GM19395 (cell line): ENCODE results near the gene EWSR1.

Experiments
- ATAC-seq: cut with Tn5 transposase; IDR thresholded peaks from one replicate; pipeline ENCODE4 v1.9.1; 2021; ENCODE audit warnings: mild to moderate bottlenecking, moderate library complexity; ENCODE audit not compliant: unreplicated experiment

EWSR1 gene

DNA sequence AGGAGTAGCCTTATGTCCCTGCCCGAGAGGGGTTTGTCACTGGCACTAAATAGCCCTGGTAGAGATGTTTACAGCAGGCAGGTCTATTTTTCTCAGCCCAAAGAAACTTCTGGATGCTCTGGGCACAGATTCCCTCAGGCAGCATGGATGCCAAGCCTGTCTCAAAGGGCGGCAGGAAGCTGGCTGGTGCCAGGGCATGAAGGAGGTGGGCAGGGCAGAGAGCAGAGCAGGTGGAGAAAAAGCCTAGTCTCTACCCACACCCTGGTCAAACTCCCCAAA is 34.3 kb downstream of the EWSR1 start:
- ATAC-seq = no peak

DNA sequence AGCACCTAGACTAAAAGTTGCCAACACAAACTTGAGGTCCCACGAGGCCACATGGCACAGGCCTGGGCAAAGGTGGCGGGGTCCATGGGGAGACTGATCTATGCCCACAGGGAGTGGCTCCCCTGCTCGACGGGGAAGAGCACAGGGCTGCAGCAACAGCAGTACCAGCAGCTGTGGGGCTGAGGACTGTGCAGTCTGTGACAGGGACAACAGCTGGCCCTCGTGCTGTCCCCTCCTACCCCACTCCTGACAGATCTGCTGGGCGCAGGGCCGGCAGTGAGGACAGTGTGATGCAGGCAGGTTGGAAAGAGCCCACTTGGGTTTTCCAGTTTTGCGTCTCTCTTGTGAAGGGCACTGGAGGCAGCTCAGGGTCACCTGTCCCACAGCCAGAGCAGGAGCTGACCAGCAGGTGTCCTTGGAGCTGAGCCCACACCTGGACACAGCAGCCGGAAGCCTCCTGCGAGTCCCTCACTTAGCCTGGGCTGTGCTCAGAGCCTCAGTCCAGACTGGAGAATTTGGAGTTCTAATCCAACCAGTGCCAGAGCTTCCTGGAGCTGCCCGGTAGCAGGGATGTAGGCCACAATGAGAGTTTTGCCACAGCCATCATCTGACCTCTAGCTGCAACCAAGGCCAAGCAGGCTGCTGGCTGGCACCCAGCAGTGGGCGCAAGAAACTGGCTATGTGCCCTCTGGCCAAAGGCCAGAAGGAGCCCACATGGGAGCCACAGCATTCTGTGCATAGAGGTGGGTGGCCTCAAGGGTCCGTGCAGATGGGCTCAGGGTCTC is 34.8 kb downstream of the EWSR1 start:
- ATAC-seq = no peak

DNA sequence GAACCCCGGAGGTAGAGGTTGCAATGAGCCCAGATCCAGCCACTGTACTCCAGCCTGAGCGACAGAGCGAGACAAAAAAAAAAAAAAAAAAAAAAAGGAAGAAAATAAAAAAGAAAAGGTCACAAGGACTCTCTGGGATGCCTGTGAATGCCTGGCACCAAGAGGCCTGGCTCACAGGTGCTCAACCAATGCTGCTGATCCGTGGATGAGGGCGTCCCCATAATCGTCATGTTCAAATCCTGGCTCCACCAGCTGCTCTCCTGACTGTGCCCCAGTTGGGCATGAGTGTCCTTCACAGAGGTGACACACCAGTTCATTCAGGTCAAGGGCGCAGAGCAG is 37.7 kb downstream of the EWSR1 start:
- ATAC-seq = no peak

DNA sequence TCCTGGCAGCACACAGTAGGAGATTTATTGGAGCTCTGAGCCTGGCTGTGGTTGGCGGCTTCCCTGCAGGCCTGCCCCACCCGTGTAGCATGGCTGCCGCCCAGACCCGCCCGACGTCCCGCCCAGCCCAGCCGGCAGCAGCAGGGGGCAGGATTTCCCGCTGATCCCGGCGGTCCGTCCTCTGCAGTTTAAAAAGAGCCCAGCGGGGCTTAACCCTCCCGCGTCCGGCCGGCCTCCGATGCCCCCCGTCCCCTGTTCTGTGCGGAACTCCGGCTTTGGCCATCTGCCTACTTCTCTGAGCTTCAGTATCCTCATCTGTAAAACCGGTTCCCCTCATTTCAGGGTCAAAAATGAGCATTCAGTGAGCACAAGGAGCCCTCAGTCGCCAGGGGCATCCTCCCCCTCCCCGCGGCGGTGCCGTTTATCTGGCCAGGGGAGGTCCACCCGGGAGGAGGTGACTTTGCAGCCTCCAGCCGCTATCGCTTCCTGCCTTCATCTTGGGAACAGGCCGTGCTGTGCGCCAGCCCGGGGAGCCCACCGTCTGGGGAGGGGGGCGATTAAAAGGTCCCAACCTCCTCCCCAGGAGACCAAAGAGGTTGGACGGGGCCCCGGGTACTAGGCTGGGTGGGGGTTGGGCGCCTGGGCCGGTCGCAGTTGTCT is 38.2 kb downstream of the EWSR1 start, which contains the start of gene GAS2L1:
Gene GAS2L1 (plus strand): TSS at position 476 of the 660 bp plus-strand sequence. CDS start 1,456 bp downstream, outside the sequence.
- no peak for ATAC-seq

DNA sequence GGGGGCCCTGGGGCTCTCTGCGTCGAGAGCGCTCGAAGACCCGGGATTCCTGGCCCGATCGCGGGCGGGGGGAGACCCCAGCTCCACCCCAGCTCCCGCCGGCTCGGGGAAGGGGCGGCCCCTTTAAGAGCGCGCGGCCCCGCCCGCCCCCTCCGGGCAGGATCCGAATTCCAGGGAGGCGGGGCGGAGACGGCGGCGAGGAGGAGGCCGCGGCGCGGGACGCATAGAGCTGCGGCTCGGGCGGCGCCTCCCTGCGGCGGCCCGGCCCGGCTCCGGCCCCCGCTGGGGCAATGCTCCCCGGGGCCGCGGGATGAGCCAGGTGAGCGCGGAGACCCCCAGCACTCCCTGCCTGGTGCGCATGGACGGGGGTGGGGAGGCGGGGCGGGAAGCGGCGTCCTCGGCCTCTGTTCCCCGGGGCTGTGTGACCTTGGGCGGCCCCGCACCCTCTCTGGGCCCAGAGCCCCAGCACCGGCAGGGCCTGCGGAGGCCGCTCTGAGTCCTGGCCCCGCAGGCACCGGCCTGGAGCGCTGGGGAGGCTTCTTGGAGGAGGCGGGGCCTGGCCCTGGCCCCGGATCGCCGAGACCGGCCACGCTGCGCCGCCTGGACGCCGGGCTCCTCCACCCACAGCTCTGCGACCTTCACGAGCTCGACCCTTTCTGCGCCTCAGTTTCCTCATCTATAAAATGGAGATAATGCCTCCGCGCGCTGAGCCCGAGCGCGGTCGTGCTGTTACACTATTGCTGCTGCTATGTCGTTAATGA is 38.9 kb downstream of the EWSR1 start:
- no peak for ATAC-seq

DNA sequence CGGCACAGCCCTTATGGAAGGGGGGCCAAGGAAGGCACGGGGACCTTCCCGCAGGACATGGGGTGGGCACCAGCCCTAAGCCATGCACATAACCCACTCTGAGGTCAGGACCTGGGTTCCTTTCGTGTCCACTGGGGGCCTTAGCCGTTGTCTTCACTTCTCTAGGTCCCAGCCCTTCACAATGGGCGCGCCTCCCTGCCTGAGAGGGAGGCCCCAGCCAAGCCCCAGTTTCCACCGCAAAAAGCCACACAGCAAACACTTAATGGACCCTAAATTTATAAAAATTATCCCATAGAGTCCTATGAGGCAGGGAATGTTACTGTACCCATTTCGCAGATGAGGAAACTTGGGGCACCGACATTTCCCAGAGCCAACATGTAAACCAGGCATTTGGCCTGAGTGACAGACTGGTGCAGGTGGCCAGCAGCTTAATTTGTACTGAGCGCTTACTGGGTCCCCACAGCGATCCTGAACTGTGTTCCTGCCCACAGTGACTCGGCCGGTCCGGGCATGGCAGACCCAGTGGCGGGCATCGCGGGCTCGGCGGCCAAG is 39.6 kb downstream of the EWSR1 start:
- no peak for ATAC-seq

DNA sequence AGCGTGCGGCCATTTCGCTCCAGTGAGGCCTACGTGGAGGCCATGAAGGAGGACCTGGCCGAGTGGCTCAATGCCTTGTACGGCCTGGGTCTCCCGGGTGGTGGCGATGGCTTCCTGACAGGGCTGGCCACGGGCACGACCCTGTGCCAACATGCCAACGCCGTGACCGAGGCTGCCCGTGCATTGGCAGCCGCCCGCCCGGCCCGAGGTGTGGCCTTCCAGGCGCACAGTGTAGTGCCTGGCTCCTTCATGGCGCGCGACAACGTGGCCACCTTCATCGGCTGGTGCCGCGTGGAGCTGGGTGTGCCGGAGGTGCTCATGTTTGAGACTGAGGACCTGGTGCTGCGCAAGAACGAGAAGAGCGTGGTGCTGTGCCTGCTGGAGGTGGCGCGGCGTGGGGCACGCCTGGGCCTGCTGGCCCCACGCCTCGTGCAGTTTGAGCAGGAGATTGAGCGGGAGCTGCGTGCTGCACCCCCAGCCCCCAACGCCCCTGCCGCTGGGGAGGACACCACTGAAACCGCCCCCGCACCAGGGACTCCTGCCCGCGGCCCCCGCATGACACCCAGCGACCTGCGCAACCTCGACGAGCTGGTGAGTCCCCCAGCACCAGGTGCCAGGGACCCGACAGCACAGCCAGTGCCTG is 40.2 kb downstream of the EWSR1 start:
- no peak for ATAC-seq

DNA sequence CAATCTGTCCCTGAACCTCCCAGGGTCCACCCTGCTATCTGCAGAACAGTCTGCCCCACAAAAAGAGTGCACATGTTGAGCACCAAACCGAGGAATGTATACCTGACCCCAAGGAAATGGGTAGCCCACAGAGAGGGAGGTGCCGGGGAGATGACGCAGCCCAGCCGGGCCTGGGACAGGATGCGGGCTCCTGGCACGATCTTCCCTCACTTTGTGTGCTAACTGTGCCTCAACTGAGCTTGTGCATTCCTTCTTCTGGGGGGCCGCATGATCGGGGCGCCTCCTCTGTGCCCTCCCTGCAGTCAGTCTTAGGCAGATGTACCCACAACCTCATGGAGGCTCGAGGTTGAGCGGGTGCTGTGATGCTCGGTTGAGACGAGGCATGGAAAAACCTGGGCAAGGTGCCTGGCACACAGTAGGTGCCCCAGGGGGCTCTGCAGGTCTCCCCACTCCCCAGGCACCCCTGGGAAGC is 40.8 kb downstream of the EWSR1 start:
- ATAC-seq = no peak

DNA sequence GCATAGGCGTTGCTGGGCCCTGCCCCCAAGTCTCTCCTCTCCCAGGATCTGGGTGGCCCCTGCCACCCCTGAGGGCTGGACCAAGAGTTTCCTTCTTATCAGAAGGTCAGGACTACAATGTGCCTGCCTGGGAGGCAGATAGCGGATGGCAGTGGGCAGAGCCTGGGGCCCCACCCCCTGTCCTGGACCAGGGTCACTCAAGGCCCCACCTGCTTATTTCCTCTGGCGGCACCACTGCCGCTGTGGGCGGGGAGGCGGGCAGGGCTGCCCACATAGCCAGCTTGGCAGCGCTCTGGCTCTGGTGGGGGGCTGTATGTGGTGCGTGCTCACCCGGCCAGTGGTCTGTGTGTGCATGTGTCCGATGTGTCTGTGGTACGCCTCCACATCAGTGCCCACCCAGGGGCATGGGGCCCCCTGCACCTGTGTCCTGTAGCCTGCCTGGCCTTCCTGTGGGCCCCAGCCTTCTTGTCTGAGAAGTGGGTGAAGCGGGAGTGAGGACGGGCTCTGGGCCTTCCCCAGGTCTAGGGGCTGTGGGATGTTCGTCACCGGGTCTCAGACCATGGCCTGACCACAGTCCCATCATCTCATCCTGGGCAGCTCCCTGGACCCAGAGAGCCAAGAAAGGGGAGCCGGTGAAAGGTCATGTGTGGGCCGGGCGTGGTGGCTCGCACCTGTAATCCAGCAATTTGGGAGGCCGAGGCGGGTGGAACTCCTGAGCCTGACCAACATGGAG is 41.4 kb downstream of the EWSR1 start:
- ATAC-seq = no peak

DNA sequence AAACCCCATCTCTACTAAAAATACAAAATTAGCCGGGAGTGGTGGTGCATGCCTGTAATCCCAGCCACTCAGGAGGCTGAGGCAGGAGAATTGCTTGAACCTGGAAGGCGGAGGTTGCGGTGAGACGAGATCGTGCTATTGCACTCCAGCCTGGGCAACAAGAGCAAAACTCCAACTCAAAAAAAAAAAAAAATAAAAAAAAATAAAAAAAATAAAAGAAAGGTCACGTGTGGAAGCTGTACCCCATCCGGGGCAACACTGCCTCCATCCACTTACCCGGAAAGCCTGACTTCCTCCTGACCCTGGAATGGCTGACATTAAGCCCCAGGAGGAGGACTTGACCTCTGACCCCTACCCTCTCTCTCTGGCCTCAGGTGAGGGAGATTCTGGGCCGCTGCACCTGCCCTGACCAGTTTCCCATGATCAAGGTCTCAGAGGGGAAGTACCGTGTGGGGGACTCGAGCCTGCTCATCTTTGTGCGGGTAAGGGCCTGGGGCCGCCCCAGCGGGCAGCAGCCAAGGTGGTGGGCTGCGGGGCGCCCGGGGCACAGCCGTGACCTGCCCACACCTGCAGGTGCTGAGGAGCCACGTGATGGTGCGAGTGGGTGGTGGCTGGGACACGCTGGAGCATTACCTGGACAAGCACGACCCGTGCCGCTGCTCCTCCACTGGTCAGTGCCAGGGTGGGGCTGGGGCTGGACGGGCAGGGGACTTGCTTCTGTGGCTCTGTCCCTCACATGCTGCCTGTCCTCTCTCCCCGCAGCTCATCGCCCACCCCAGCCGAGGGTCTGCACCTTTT is 42.2 kb downstream of the EWSR1 start:
- ATAC-seq = no peak

DNA sequence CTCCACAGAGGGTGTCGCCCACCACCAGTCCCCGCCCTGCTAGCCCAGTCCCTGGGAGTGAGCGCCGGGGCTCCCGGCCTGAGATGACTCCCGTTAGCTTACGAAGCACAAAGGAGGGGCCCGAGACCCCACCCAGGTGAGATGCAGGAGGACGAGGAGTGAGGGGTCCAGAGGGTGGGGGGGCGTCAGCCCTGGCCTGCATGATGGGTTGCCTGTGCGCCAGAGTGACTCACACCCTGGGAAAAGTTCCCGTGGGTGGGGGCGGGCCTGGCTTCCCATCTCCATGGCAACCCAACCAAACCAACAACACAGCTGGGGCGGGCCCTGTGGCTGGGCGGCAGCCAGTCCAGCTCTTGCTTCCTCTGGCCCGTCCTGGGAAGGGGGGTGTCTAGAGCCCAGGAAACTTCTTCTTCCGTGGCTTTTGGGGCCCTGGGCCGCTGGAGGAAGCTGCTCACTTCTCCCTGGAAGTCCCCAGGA is 42.8 kb downstream of the EWSR1 start:
- ATAC-seq = no peak

DNA sequence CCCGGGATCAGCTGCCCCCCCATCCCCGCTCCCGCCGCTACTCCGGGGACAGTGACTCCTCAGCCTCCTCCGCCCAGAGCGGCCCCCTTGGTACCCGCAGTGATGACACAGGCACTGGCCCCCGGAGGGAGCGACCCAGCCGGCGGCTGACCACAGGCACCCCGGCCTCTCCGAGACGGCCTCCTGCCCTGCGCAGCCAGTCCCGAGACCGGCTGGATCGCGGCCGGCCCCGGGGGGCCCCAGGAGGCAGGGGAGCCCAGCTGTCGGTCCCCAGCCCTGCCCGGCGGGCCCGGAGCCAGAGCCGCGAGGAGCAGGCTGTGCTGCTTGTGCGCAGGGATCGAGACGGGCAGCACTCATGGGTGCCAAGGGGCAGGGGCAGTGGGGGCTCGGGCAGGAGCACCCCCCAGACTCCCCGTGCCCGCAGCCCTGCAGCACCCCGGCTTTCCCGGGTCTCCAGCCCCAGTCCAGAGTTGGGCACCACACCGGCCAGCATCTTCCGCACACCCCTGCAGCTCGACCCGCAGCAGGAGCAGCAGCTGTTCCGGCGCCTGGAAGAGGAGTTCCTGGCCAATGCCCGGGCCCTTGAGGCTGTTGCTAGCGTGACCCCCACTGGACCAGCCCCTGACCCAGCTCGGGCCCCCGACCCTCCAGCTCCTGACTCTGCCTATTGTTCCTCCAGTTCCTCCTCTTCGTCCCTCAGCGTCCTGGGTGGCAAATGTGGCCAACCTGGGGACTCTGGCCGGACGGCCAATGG is 43.6 kb downstream of the EWSR1 start:
- ATAC-seq = no peak

DNA sequence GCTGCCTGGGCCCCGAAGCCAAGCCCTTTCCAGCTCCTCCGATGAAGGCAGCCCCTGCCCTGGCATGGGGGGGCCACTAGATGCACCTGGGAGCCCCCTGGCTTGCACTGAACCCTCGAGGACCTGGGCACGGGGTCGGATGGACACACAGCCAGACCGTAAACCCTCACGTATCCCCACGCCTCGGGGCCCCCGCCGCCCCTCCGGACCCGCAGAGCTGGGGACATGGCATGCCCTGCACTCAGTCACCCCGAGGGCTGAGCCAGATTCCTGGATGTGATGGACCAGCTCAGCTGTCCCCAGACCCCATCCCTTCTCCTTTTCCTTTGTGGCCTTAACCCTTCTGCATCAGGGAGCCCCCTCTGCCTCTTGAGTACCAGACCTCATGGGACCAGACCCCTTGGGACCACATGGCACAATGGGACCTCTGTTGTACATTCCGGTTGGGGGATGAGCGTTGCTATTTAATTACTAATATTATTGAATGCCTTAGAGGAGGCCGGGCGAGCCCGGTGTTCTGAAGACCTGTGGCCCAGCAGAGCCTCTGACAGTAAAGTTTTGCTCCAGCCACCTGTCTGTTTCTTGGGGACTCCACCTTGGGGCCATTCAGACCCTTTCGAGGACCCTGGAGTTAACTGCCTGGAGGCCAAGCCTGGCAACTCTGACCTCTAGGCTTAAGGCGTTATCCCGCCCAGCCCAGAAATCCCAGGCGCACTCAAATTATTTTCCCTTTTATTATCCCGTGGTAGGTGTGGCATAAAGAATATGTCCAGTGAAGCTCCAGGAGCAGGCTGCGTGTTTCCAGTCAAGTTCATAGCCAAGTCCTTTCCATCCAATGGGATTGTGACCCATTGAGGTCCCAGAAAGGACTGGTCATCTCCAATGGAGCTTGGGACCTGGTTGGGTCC is 44.4 kb downstream of the EWSR1 start:
- no peak for ATAC-seq

DNA sequence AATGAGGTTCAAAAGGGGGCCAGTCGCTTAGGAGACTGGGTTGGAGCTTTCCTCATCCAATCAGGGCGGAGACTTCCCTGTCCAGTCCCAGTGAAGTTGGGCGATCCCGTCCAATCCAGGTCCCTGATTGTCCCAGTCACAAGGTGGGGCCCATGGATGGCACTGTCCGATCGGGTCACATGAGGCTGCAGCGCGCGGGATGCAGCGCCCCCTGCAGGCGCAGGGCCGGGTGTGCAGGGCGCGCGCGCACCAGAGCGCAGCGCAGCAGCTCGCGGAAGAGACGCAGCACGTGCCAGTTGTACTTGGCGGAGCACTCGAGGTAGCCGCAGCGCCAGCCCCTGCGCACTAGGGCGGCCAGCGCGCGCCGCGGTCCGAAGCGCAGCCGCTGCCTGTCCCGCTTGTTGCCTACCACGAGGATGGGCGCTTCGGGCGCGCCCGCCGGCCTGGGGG is 45.1 kb downstream of the EWSR1 start:
- ATAC-seq = no peak

DNA sequence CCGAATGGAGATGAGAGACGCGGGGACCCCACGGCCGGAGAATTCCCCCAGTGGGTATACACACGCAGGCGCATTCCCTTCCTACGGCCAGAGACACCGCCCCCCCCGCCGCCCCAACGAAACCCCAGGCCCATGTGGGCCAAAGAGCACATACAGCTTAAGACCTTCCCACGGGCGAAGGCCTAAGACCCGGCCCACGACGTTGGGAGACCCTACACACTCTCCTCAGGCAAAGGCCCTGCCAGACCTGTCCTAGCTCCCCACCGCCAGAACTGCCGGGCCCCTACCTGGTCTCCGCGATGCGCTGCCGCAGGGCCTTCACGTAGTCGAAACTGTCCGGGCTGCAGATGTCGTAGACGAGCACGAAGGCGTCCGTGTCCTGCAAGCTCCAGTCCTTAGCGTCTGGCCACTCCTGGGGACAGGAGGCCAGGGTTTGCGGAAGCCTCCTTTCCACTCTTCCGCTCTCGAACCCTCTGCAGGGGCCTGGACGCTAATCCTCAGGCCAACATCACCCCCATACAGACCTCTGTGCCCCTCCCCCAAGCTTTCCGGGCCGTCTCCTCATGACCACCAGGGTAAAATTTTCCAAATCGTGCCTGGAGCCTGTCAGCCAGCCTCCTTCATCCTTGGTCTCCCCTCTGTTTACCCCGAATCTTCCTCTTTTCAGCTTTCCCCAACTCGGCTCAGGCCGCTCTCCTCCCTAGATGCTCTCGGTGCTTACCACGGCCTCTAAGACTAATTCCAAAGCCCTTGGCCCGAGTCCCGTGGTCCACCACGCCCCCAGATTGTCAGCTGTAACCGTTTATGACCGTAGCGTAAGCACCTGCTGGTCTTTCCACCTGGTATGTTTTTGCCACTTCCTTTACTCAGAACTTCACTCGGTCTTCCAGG is 45.8 kb downstream of the EWSR1 start:
- no peak for ATAC-seq

DNA sequence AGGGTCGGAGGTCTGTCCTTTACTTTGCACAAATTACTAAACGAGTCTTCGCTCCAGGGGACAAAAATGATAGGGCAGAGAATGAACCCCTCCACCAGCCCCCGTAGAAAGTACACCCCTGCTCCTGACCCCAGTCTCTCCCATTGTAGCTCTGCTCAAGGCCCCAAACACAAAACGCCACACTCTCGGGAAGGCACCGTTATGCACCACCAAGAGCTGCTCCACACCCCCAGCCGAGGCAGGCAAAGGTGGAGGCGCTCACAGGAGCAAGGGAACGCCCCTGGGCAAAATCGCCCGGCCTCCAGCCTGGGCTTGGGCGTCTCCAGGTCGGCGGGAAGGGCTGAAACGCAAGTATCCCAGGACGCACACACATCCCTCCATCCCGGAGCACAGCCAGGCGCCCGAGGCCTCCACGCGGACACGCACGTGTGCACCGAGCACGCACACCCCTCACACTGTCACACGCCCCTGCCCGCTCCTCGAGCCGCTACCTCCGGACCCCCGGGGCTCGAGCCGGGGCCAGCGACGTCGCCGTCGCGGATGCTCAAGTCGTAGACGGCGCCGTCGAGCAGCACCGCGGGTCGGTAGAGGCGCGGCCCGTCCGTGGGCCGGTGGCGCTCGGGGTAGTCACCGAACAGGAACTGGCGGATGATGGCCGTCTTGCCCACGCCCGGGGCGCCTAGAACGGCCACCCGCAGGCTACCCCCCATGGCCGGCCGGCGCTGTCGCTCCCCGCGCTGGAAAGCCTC is 46.6 kb downstream of the EWSR1 start:
- no peak for ATAC-seq
